ENCODE measurements around the gene LILRB1.
A peak's percentile ranks its signal among the peaks of the same experiment; 100 is the strongest.
"Not testable (repeated sequence)": the region's sequence is repeated elsewhere in the genome, so short reads cannot be mapped to it uniquely, and the experiment has no call there.

The LILRB1 gene

GRCh38 chr19:54661846-54662481 lies 31.7 kb downstream of the LILRB1 start:
- DNase-seq (ENCODE audit: low spot score) = no peak

- no peak for DNase-seq (ENCODE audit: low spot score)
Measured at GRCh38 chr19:54662730-54663129, 32.4 kb downstream of the LILRB1 start, which contains the start of gene LILRB4. LILRB4 (plus strand) TSS chr19:54662985; CDS start chr19:54663034, 49 bp downstream.

- DNase-seq (ENCODE audit: low spot score) = no peak
Measured at GRCh38 chr19:54665530-54665929, 35.2 kb downstream of the LILRB1 start.

GRCh38 chr19:54667217-54667616 lies 36.9 kb downstream of the LILRB1 start:
- DNase-seq (ENCODE audit: low spot score) = no peak

- no peak for DNase-seq (ENCODE audit: low spot score)
Measured at GRCh38 chr19:54668353-54668752, 38.1 kb downstream of the LILRB1 start.

- no peak for DNase-seq (ENCODE audit: low spot score)
Measured at GRCh38 chr19:54670576-54671357, 40.5 kb downstream of the LILRB1 start.

- no peak for DNase-seq (ENCODE audit: low spot score)
Measured at GRCh38 chr19:54673222-54673621, 42.9 kb downstream of the LILRB1 start.

- peak; percentile 32 for DNase-seq (ENCODE audit: low spot score)
Measured at GRCh38 chr19:54674021-54674617, 43.8 kb downstream of the LILRB1 start.

- DNase-seq (ENCODE audit: low spot score) = peak; percentile 70
Measured at GRCh38 chr19:54676210-54676834, 46.0 kb downstream of the LILRB1 start.

- no peak for DNase-seq (ENCODE audit: low spot score)
Measured at GRCh38 chr19:54677217-54677616, 46.9 kb downstream of the LILRB1 start.

GRCh38 chr19:54681596-54681995 lies 51.3 kb downstream of the LILRB1 start:
- DNase-seq (ENCODE audit: low spot score) = not testable (repeated sequence)

GRCh38 chr19:54682306-54682856 lies 52.1 kb downstream of the LILRB1 start:
- no peak for DNase-seq (ENCODE audit: low spot score)

- no peak for DNase-seq (ENCODE audit: low spot score)
Measured at GRCh38 chr19:54684527-54684926, 54.2 kb downstream of the LILRB1 start.
